ENCODE data around the gene NEURL3.
"Not testable (repeated sequence)": the region's sequence is repeated elsewhere in the genome, so short reads cannot be mapped to it uniquely, and the experiment has no call there.

Gene NEURL3

GRCh38 chr2:96486696-96487095, 18.5 kb downstream of the NEURL3 start:
- H3K4me3 ChIP-seq (ENCODE audit: low read depth, low read length), result no peak overlapping the region

GRCh38 chr2:96485751-96486651, 19.2 kb downstream of the NEURL3 start:
- H3K4me3 ChIP-seq (ENCODE audit: low read depth, low read length), result no peak overlapping the region

GRCh38 chr2:96485350-96485749, 19.8 kb downstream of the NEURL3 start:
- H3K4me3 ChIP-seq (ENCODE audit: low read depth, low read length), result no peak overlapping the region

- H3K4me3 ChIP-seq (ENCODE audit: low read depth, low read length), result no peak overlapping the region
Observed at GRCh38 chr2:96484091-96484490, 21.1 kb downstream of the NEURL3 start.

GRCh38 chr2:96477458-96477857, 27.7 kb downstream of the NEURL3 start:
- H3K4me3 ChIP-seq (ENCODE audit: low read depth, low read length), result no peak overlapping the region

- no peak overlapping the region for H3K4me3 ChIP-seq (ENCODE audit: low read depth, low read length)
Observed at GRCh38 chr2:96471772-96472171, 33.4 kb downstream of the NEURL3 start.

GRCh38 chr2:96470636-96471035, 34.5 kb downstream of the NEURL3 start:
- H3K4me3 ChIP-seq (ENCODE audit: low read depth, low read length), result no peak overlapping the region

GRCh38 chr2:96470109-96470508, 35.0 kb downstream of the NEURL3 start:
- H3K4me3 ChIP-seq (ENCODE audit: low read depth, low read length), result no peak overlapping the region

GRCh38 chr2:96468904-96469303, 36.3 kb downstream of the NEURL3 start:
- no peak overlapping the region for H3K4me3 ChIP-seq (ENCODE audit: low read depth, low read length)

- no peak overlapping the region for H3K4me3 ChIP-seq (ENCODE audit: low read depth, low read length)
Observed at GRCh38 chr2:96464651-96465050, 40.5 kb downstream of the NEURL3 start.

GRCh38 chr2:96464061-96464460, 41.1 kb downstream of the NEURL3 start:
- no peak overlapping the region for H3K4me3 ChIP-seq (ENCODE audit: low read depth, low read length)

GRCh38 chr2:96463119-96463518, 42.0 kb downstream of the NEURL3 start:
- no peak overlapping the region for H3K4me3 ChIP-seq (ENCODE audit: low read depth, low read length)

GRCh38 chr2:96461616-96462015, 43.5 kb downstream of the NEURL3 start:
- not testable (repeated sequence) for H3K4me3 ChIP-seq (ENCODE audit: low read depth, low read length)

GRCh38 chr2:96452053-96452452, 53.1 kb downstream of the NEURL3 start:
- no peak overlapping the region for H3K4me3 ChIP-seq (ENCODE audit: low read depth, low read length)

- no peak overlapping the region for H3K4me3 ChIP-seq (ENCODE audit: low read depth, low read length)
Observed at GRCh38 chr2:96449637-96450036, 55.5 kb downstream of the NEURL3 start.

GRCh38 chr2:96449174-96449573, 56.0 kb downstream of the NEURL3 start:
- H3K4me3 ChIP-seq (ENCODE audit: low read depth, low read length), result no peak overlapping the region

GRCh38 chr2:96447726-96448125, 57.4 kb downstream of the NEURL3 start:
- H3K4me3 ChIP-seq (ENCODE audit: low read depth, low read length), result no peak overlapping the region

Measured in iPS-11a (cell line).